ENCODE data around the gene STC2.

STC2 gene

GRCh38 chr5:173278172-173278571 lies 50.0 kb downstream of the STC2 start:
- Histone ChIP-seq H3K9me3 (ENCODE audit: severe bottlenecking) (no peaks in the 10 kb centered on the region), H3K36me3 (no peaks in the 10 kb centered on the region), H3K27ac (no peak overlapping the region), H3K4me3 (ENCODE audit: low read depth, low read length) (no peak overlapping the region), H3K27me3 (ENCODE audit: insufficient read depth, low read depth, severe bottlenecking) (no peaks in the 10 kb centered on the region)
- TF ChIP-seq CTCF (IDR thresholded peaks at IDR 0.05; ENCODE audit: low read depth, low read length): no peak
- DNase-seq: no peak

GRCh38 chr5:173274771-173275170 lies 53.4 kb downstream of the STC2 start:
- no peaks in the 10 kb centered on the region for H3K27me3 ChIP-seq (ENCODE audit: insufficient read depth, low read depth, severe bottlenecking)
- H3K4me3 ChIP-seq (ENCODE audit: low read depth, low read length): no peak overlapping the region
- H3K9me3 ChIP-seq (ENCODE audit: severe bottlenecking): no peaks in the 10 kb centered on the region
- no peak overlapping the region for H3K27ac ChIP-seq
- no peak for DNase-seq
- no peaks in the 10 kb centered on the region for H3K36me3 ChIP-seq
- no peak for TF ChIP-seq CTCF (IDR thresholded peaks at IDR 0.05; ENCODE audit: low read depth, low read length)

GRCh38 chr5:173271419-173271818 lies 56.8 kb downstream of the STC2 start:
- no peak overlapping the region for H3K27ac ChIP-seq
- TF ChIP-seq CTCF (IDR thresholded peaks at IDR 0.05; ENCODE audit: low read depth, low read length): no peak
- DNase-seq: no peak
- H3K27me3 ChIP-seq (ENCODE audit: insufficient read depth, low read depth, severe bottlenecking): no peaks in the 10 kb centered on the region
- H3K9me3 ChIP-seq (ENCODE audit: severe bottlenecking): no peaks in the 10 kb centered on the region
- no peak overlapping the region for H3K4me3 ChIP-seq (ENCODE audit: low read depth, low read length)
- no peaks in the 10 kb centered on the region for H3K36me3 ChIP-seq

- peak overlapping the region; percentile 4 for H3K4me3 ChIP-seq (ENCODE audit: low read depth, low read length)
- H3K9me3 ChIP-seq (ENCODE audit: severe bottlenecking): no peaks in the 10 kb centered on the region
- peak; percentile 71 for DNase-seq
- no peaks in the 10 kb centered on the region for H3K27me3 ChIP-seq (ENCODE audit: insufficient read depth, low read depth, severe bottlenecking)
- peak overlapping the region; percentile 11; the same call in 1 of the 2 replicates for H3K27ac ChIP-seq
- TF ChIP-seq CTCF (IDR thresholded peaks at IDR 0.05; ENCODE audit: low read depth, low read length): no peak
- no peaks in the 10 kb centered on the region for H3K36me3 ChIP-seq
These were observed 59.3 kb downstream of the STC2 start for GRCh38 chr5:173268750-173269432.

GRCh38 chr5:173265433-173265832 lies 62.8 kb downstream of the STC2 start:
- H3K4me3 ChIP-seq (ENCODE audit: low read depth, low read length): no peak overlapping the region
- no peak overlapping the region for H3K27ac ChIP-seq
- H3K36me3 ChIP-seq: no peaks in the 10 kb centered on the region
- H3K27me3 ChIP-seq (ENCODE audit: insufficient read depth, low read depth, severe bottlenecking): no peaks in the 10 kb centered on the region
- no peak for DNase-seq
- no peaks in the 10 kb centered on the region for H3K9me3 ChIP-seq (ENCODE audit: severe bottlenecking)
- no peak for TF ChIP-seq CTCF (IDR thresholded peaks at IDR 0.05; ENCODE audit: low read depth, low read length)
